ENCODE measurements around the gene GJC1.
A peak's percentile ranks its signal among the peaks of the same experiment; 100 is the strongest.

GJC1 gene

DNA sequence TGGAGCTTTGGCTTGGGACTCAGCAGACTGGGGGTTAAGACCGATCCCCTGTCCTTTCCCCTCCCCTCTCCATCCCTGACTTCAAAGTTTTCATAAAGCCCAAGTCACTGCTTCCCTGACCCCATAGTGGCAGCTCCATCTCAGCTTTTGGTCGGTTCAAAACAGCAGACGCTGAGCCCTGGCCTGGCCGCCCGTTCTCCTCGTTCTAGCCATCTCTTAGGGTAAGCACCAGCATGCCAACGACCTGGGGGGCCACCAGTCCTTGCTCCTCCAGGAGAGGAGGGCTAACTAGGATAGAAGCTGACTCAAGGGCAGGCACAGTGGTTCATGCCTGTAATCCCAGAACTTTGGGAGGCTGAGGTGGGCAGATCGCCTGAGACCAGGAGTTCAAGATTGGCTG is 16.1 kb upstream of the GJC1 start:
- Histone ChIP-seq H3K27me3 (ENCODE audit: insufficient read depth, low read length) (no peaks in the 10 kb centered on the region), H2AFZ (ENCODE audit: low read length, unreplicated experiment) (no peak overlapping the region), H3K79me2 (ENCODE audit: control insufficient read depth, insufficient read depth, low read length, unreplicated experiment) (no peaks in the 10 kb centered on the region), H3K27ac (ENCODE audit: low read depth, low read length) (no peak overlapping the region), H3K36me3 (ENCODE audit: insufficient read depth, low read length) (0 out of 2 replicates have a peak, but pooled peaks cover 5% of the 10 kb centered on the region), H3K4me1 (ENCODE audit: control insufficient read depth, insufficient read depth, low read length, unreplicated experiment) (no peaks in the 10 kb centered on the region), H3K4me3 (ENCODE audit: low read depth, low read length) (no peak overlapping the region)

DNA sequence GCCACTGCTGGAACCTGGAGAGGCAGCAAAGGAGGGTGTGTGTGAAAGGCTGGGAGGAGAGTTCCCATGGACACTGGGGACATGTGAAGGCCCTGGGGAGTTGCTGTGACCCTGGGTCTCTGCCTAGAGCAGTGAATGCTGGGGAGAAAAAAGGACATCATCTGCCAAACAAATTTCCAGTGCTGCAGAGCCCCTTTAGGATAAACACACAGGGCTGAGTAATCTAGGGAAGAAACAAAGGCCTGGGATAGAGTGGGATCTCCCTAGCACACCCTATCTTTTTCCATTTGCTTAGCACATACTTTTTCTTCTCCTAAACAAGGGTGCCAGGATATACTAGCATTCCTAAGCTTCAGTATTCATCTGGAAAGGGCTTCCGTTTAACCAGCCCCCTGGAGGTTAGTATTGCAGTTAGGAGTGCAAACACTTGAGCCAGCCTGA is 14.3 kb upstream of the GJC1 start:
- H2AFZ ChIP-seq (ENCODE audit: low read length, unreplicated experiment) = no peak overlapping the region
- H3K4me1 ChIP-seq (ENCODE audit: control insufficient read depth, insufficient read depth, low read length, unreplicated experiment) = no peaks in the 10 kb centered on the region
- no peaks in the 10 kb centered on the region for H3K36me3 ChIP-seq (ENCODE audit: insufficient read depth, low read length)
- H3K4me3 ChIP-seq (ENCODE audit: low read depth, low read length) = no peak overlapping the region
- H3K27me3 ChIP-seq (ENCODE audit: insufficient read depth, low read length) = no peaks in the 10 kb centered on the region
- no peak overlapping the region for H3K27ac ChIP-seq (ENCODE audit: low read depth, low read length)
- H3K79me2 ChIP-seq (ENCODE audit: control insufficient read depth, insufficient read depth, low read length, unreplicated experiment) = no peaks in the 10 kb centered on the region

DNA sequence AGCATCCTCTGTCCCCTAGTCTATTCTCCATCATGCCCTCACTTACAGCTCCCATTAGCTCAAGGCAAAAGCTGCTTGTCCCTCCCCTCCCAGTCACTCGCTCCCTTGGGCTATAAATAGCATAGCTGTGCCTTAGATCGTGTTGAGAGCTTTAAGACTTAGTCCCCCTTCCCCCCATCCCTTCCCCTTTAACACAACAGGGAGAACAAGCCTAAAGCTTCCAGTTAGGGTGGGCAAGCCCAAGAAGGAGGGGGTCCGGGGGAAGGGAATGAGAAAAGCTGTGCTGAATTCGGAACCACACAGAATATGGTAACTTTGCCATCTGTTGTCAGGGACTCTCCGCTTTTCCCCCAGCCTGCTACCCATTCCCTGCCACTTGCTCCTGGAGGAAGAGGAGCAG is 12.7 kb upstream of the GJC1 start:
- no peaks in the 10 kb centered on the region for H3K4me1 ChIP-seq (ENCODE audit: control insufficient read depth, insufficient read depth, low read length, unreplicated experiment)
- no peak overlapping the region for H3K4me3 ChIP-seq (ENCODE audit: low read depth, low read length)
- no peaks in the 10 kb centered on the region for H3K36me3 ChIP-seq (ENCODE audit: insufficient read depth, low read length)
- no peaks in the 10 kb centered on the region for H3K79me2 ChIP-seq (ENCODE audit: control insufficient read depth, insufficient read depth, low read length, unreplicated experiment)
- no peak overlapping the region for H2AFZ ChIP-seq (ENCODE audit: low read length, unreplicated experiment)
- H3K27me3 ChIP-seq (ENCODE audit: insufficient read depth, low read length) = no peaks in the 10 kb centered on the region
- no peak overlapping the region for H3K27ac ChIP-seq (ENCODE audit: low read depth, low read length)

DNA sequence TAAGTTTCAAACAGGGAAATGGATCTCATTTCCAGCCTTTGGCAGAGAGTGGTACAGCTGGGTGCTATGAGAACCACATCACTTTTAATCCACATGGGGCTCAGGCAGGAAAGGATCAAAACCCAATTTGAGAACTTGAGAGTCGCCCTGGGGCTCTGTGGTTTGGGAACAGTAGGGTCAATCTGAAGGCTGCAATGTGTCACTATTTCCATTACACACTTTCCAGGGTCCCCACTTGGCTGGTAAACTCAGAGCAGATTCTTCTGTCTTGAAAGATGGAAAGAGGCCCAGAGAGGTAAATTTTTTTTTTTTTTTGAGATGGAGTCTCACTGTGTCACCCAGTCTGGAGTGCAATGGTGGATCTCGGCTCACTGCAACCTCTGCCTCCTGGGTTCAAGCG is 10.8 kb upstream of the GJC1 start:
- no peaks in the 10 kb centered on the region for H3K79me2 ChIP-seq (ENCODE audit: control insufficient read depth, insufficient read depth, low read length, unreplicated experiment)
- no peak overlapping the region for H2AFZ ChIP-seq (ENCODE audit: low read length, unreplicated experiment)
- H3K4me3 ChIP-seq (ENCODE audit: low read depth, low read length) = no peak overlapping the region
- no peak overlapping the region for H3K27ac ChIP-seq (ENCODE audit: low read depth, low read length)
- no peaks in the 10 kb centered on the region for H3K36me3 ChIP-seq (ENCODE audit: insufficient read depth, low read length)
- H3K4me1 ChIP-seq (ENCODE audit: control insufficient read depth, insufficient read depth, low read length, unreplicated experiment) = no peaks in the 10 kb centered on the region
- no peaks in the 10 kb centered on the region for H3K27me3 ChIP-seq (ENCODE audit: insufficient read depth, low read length)

DNA sequence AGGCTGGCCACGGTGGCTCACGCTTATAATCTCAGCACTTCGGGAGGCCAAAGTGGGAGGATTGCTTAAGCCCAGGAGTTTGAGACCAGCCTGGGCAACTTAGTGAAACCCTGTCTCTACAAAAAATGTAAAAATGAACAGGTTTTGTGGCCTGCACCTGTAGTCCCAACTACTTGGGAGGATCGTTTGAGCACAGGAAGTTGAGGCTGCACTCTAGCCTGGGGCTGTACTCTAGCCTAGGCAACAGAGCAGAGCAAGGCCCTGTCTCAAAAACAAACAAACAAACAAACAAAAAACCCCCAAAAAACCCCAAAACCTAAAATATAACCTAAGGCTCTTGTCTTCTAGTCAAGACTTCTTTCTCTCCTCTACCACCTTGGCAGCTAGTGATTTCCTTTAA is 10.2 kb upstream of the GJC1 start:
- Histone ChIP-seq H3K79me2 (ENCODE audit: control insufficient read depth, insufficient read depth, low read length, unreplicated experiment) (no peaks in the 10 kb centered on the region), H3K4me1 (ENCODE audit: control insufficient read depth, insufficient read depth, low read length, unreplicated experiment) (no peaks in the 10 kb centered on the region), H2AFZ (ENCODE audit: low read length, unreplicated experiment) (no peak overlapping the region), H3K27me3 (ENCODE audit: insufficient read depth, low read length) (no peaks in the 10 kb centered on the region), H3K36me3 (ENCODE audit: insufficient read depth, low read length) (no peaks in the 10 kb centered on the region), H3K27ac (ENCODE audit: low read depth, low read length) (no peak overlapping the region), H3K4me3 (ENCODE audit: low read depth, low read length) (no peak overlapping the region)

DNA sequence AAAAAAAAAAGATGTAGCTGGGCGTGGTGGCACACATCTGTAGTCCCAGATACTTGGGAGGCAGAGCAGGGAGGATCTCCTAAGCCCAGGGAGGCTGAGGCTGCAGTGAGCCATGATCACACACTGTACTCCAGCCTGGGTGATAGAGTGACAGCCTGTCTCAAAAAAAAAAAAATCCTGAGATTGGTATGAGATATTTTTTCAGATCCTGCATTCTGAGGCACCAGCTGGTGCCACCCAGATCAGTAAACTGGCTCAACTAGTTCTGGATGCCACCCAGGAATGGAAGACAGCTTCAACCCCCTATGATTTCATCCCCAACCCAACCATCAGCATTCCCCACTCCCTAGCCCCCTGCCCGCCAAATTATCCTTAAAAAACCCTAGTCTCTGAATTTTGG is 7.1 kb upstream of the GJC1 start:
- Histone ChIP-seq H3K79me2 (ENCODE audit: control insufficient read depth, insufficient read depth, low read length, unreplicated experiment) (no peaks in the 10 kb centered on the region), H3K36me3 (ENCODE audit: insufficient read depth, low read length) (no peaks in the 10 kb centered on the region), H3K27me3 (ENCODE audit: insufficient read depth, low read length) (no peaks in the 10 kb centered on the region), H3K4me1 (ENCODE audit: control insufficient read depth, insufficient read depth, low read length, unreplicated experiment) (no peaks in the 10 kb centered on the region), H3K27ac (ENCODE audit: low read depth, low read length) (no peak overlapping the region), H3K4me3 (ENCODE audit: low read depth, low read length) (no peak overlapping the region), H2AFZ (ENCODE audit: low read length, unreplicated experiment) (no peak overlapping the region)

DNA sequence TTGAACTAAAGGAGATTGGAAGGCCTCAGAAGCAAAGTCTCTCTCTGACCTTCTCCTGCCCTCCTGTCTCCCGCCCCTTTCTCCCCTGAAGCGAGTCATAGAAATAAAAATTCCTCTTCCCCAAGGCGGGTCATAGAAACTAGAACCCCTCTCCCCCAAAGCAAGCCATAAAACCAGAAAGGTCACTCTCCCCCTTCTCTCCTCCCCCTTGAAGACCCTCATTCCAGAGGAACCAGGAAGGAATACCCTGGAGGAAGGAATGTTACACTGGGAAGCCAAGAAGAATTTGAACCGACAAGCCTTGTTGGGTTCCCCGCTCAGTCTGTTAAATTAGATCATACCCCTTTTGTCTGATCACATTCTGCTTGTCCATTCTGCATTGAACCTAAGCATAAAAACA is 2.7 kb upstream of the GJC1 start:
- Histone ChIP-seq H3K27me3 (ENCODE audit: insufficient read depth, low read length) (no peaks in the 10 kb centered on the region), H3K27ac (ENCODE audit: low read depth, low read length) (no peak overlapping the region), H3K4me3 (ENCODE audit: low read depth, low read length) (no peak overlapping the region), H3K79me2 (ENCODE audit: control insufficient read depth, insufficient read depth, low read length, unreplicated experiment) (peaks cover 19% of the 10 kb centered on the region), H3K4me1 (ENCODE audit: control insufficient read depth, insufficient read depth, low read length, unreplicated experiment) (peaks cover 8% of the 10 kb centered on the region), H3K36me3 (ENCODE audit: insufficient read depth, low read length) (no peaks in the 10 kb centered on the region), H2AFZ (ENCODE audit: low read length, unreplicated experiment) (no peak overlapping the region)

DNA sequence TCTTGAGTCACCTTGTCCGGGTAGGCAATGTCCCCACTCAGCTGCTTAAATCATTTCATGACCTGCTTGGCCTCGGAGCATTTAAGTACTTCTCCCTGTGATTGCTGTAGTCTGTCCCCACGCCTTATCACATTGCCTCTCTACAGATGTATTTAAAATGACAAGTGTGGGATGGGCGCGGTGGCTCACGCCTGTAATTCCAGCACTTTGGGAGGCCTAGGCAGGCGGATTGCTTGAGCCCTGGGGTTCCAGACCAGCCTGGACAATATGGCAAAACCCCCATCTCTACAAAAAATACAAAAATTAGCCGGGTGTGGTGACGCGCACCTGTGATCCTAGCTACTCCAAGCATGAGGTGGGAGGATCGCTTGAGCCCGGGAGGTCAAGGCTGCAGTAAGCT is 1.3 kb upstream of the GJC1 start:
- Histone ChIP-seq H3K36me3 (ENCODE audit: insufficient read depth, low read length) (no peaks in the 10 kb centered on the region), H3K27ac (ENCODE audit: low read depth, low read length) (no peak overlapping the region), H2AFZ (ENCODE audit: low read length, unreplicated experiment) (no peak overlapping the region), H3K79me2 (ENCODE audit: control insufficient read depth, insufficient read depth, low read length, unreplicated experiment) (peaks cover 34% of the 10 kb centered on the region), H3K4me3 (ENCODE audit: low read depth, low read length) (no peak overlapping the region), H3K27me3 (ENCODE audit: insufficient read depth, low read length) (no peaks in the 10 kb centered on the region), H3K4me1 (ENCODE audit: control insufficient read depth, insufficient read depth, low read length, unreplicated experiment) (peaks cover 9% of the 10 kb centered on the region)

DNA sequence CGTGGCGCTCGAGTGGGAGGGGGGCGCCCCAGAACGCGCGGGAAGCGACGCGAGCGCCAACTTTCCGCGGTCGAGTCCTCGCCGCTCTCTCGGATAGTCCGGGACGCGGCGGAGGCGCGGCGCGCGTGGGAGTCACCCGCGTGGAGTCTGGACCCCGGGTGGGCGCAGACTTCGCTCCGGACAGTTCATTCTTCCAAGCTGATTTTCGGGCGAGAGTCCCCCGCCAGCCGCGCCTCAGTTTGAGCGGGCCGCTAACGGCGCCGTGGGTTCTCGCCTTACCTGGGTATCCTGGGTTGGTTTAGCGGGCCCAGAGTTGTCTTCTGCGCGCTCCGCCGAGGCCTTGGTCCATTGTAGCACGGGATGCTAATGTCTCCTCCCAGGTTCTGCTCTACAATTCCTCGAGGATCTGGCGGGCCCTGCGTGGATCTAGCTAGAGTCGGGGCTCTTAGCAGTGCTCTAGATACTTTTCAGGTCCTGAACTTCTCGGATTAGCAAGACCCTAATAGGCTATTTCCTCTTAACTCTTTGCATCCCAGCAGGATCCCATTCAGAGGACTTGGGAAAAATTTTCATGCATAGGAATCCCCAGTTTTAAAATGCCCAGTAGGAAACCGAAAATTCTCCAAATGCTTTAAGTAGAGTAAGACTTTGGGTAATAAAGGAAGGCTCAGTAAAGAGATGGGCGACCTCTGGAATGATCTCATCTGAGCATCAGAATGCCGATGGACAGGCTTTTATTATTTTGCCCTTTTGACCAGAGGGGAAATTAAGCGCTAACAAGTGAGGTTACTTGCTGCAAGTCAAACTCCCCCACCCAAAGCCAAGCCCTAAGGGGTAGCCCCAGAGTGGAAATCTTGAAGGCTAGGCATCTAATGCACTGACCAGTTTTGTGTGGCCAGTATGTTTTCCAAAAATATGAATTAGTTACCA is 537 bp upstream of the GJC1 start:
- Histone ChIP-seq H3K79me2 (ENCODE audit: control insufficient read depth, insufficient read depth, low read length, unreplicated experiment) (peaks cover 41% of the 10 kb centered on the region), H3K36me3 (ENCODE audit: insufficient read depth, low read length) (no peaks in the 10 kb centered on the region), H3K4me1 (ENCODE audit: control insufficient read depth, insufficient read depth, low read length, unreplicated experiment) (peaks cover 12% of the 10 kb centered on the region), H3K4me3 (ENCODE audit: low read depth, low read length) (peak overlapping the region; percentile 100), H2AFZ (ENCODE audit: low read length, unreplicated experiment) (peak overlapping the region; percentile 95), H3K27me3 (ENCODE audit: insufficient read depth, low read length) (no peaks in the 10 kb centered on the region), H3K27ac (ENCODE audit: low read depth, low read length) (peak overlapping the region; percentile 74; the same call in 1 of the 2 replicates)

DNA sequence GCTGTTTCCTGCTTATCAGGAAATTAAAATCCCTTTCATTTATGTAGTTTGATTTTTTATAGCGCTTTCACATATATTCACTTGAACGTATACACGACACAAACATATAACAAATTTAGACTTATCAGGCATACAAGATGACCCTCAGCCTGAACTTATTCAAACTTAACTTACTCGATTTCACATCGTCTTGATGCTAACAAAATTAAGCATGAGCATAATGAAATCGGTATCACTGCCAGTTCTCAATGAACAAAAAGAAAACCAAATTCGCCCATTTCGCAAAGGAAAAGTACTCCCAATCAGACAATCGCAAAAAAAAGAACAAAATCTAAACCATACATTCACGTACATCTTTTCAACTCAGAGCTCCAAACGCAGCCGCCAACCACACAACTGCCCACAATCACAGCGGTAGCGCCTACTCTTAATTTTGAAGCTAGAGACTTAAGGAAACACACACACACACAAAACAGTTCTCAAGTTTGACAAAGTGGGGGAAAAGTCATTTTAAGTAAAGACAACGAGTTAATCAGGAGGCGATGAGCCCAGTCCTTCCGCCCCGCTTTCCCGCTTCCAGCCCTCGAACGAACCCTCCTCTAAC is 1.1 kb downstream of the GJC1 start:
- Histone ChIP-seq H3K4me3 (ENCODE audit: low read depth, low read length) (peak overlapping the region; percentile 100), H3K4me1 (ENCODE audit: control insufficient read depth, insufficient read depth, low read length, unreplicated experiment) (peaks cover 12% of the 10 kb centered on the region), H3K27ac (ENCODE audit: low read depth, low read length) (peak overlapping the region; percentile 74), H3K36me3 (ENCODE audit: insufficient read depth, low read length) (no peaks in the 10 kb centered on the region), H3K79me2 (ENCODE audit: control insufficient read depth, insufficient read depth, low read length, unreplicated experiment) (peaks cover 55% of the 10 kb centered on the region), H3K27me3 (ENCODE audit: insufficient read depth, low read length) (no peaks in the 10 kb centered on the region), H2AFZ (ENCODE audit: low read length, unreplicated experiment) (peak overlapping the region; percentile 74)

DNA sequence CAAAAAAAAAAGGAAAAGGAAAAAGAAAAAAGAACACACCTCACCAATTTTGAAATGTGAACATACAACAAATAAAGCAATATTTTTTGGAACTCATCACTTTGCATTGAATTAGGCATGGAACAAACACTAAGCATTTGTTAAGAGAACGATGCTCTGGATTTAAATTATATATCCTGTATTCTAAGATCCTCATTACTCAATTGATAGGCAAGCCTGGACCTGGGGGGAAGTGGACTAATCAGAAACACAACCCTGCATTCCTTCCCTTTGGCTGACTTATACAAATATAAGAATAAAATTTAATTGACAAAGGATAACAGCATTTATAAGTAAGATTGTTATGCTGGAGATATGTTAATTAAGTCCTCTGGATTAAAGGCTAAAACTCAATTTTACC is 2.2 kb downstream of the GJC1 start:
- H3K27ac ChIP-seq (ENCODE audit: low read depth, low read length) = no peak overlapping the region

More for the DNA sequence above, 2.2 kb downstream of the GJC1 start:
- H3K36me3 ChIP-seq (ENCODE audit: insufficient read depth, low read length) = no peaks in the 10 kb centered on the region
- H3K79me2 ChIP-seq (ENCODE audit: control insufficient read depth, insufficient read depth, low read length, unreplicated experiment) = peaks cover 63% of the 10 kb centered on the region
- no peaks in the 10 kb centered on the region for H3K27me3 ChIP-seq (ENCODE audit: insufficient read depth, low read length)
- no peak overlapping the region for H2AFZ ChIP-seq (ENCODE audit: low read length, unreplicated experiment)
- peak overlapping the region; percentile 100 for H3K4me3 ChIP-seq (ENCODE audit: low read depth, low read length)
- H3K4me1 ChIP-seq (ENCODE audit: control insufficient read depth, insufficient read depth, low read length, unreplicated experiment) = peaks cover 14% of the 10 kb centered on the region
